Mesenchymal stem cell (in vitro differentiated cells and primary cell): ENCODE data around the gene TMEM178B.
A peak's percentile ranks its signal among the peaks of the same experiment; 100 is the strongest.

Experiments
- DNase-seq: peaks from one replicate; pipeline ENCODE4 v3.0.0-alpha.2; 2013
- H2AFZ ChIP-seq: one replicate; pipeline ENCODE4 v1.6.1; 2013; ENCODE audit warnings: low read depth, mild to moderate bottlenecking, control low read depth, inconsistent platforms, low read length, moderate library complexity
- H2AK5ac ChIP-seq: 2 replicates; pipeline ENCODE4 v1.6.1; 2013; ENCODE audit warnings: low read length, moderate library complexity, mild to moderate bottlenecking, inconsistent platforms; ENCODE audit not compliant: severe bottlenecking
- H2BK120ac ChIP-seq: one replicate; pipeline ENCODE4 v1.6.1; 2013; ENCODE audit warnings: low read depth, mild to moderate bottlenecking, inconsistent platforms, low read length, moderate library complexity
- H2BK12ac ChIP-seq, 2 experiments: one replicate each; pipeline ENCODE4 v1.6.1; 2013; ENCODE audit warnings: inconsistent platforms in 2 of 2, low read length in 2 of 2, mild to moderate bottlenecking in 2 of 2, moderate library complexity in 2 of 2, control low read depth in 1 of 2
- H2BK15ac ChIP-seq: one replicate; pipeline ENCODE4 v1.6.1; 2013; ENCODE audit warnings: mild to moderate bottlenecking, low read depth, inconsistent platforms; ENCODE audit not compliant: poor library complexity, severe bottlenecking
- H2BK5ac ChIP-seq: 2 replicates; pipeline ENCODE4 v1.6.1; 2013; ENCODE audit warnings: low read depth, mild to moderate bottlenecking, low read length, control low read depth, inconsistent platforms; ENCODE audit not compliant: poor library complexity, severe bottlenecking
- H3K14ac ChIP-seq, 2 experiments: one replicate each; pipeline ENCODE4 v1.6.1; 2013; ENCODE audit warnings: inconsistent platforms in 2 of 2, low read length in 2 of 2, control low read depth in 1 of 2, mild to moderate bottlenecking in 1 of 2, moderate library complexity in 1 of 2
- H3K18ac ChIP-seq, 2 experiments: one replicate each; pipeline ENCODE4 v1.6.1; 2013; ENCODE audit warnings: inconsistent platforms in 2 of 2, low read length in 2 of 2, control low read depth in 1 of 2, low read depth in 1 of 2, mild to moderate bottlenecking in 1 of 2
- H3K23ac ChIP-seq, 2 experiments: one replicate each; pipeline ENCODE4 v1.6.1; 2013; ENCODE audit warnings: inconsistent platforms in 2 of 2, low read length in 2 of 2, mild to moderate bottlenecking in 2 of 2, moderate library complexity in 2 of 2, control low read depth in 1 of 2
- H3K27ac ChIP-seq: 2 replicates; pipeline ENCODE4 v1.5.1; 2013; ENCODE audit warnings: mild to moderate bottlenecking, moderate library complexity, low read length, control low read depth, inconsistent platforms; ENCODE audit not compliant: poor library complexity, severe bottlenecking
- H3K27me3 ChIP-seq, 2 experiments: 2 replicates each; pipeline versions ENCODE4 v1.6.1 to v1.7.0; 2013; ENCODE audit warnings: low read length in 2 of 2, mild to moderate bottlenecking in 2 of 2, moderate library complexity in 2 of 2, control low read depth in 1 of 2, inconsistent platforms in 1 of 2; ENCODE audit not compliant: control insufficient read depth in 1 of 2, insufficient read depth in 1 of 2
- H3K36me3 ChIP-seq, 2 experiments: 2 replicates each; pipeline versions ENCODE4 v1.6.1 to v1.7.0; 2013; ENCODE audit warnings: low read length in 2 of 2, control low read depth in 1 of 2, inconsistent platforms in 1 of 2, low read depth in 1 of 2, mild to moderate bottlenecking in 1 of 2; ENCODE audit not compliant: insufficient read depth in 2 of 2, control insufficient read depth in 1 of 2
- H3K4ac ChIP-seq, 2 experiments: one replicate each; pipeline ENCODE4 v1.6.1; 2013; ENCODE audit warnings: inconsistent platforms in 2 of 2, low read length in 2 of 2, mild to moderate bottlenecking in 2 of 2, moderate library complexity in 2 of 2, control low read depth in 1 of 2, low read depth in 1 of 2
- H3K4me1 ChIP-seq: 2 replicates; pipeline ENCODE4 v1.6.1; 2013; ENCODE audit warnings: low read depth, low read length, control low read depth; ENCODE audit not compliant: control insufficient read depth, insufficient read depth
- H3K4me2 ChIP-seq: 2 replicates; pipeline ENCODE4 v1.6.1; 2013; ENCODE audit warnings: low read length, mild to moderate bottlenecking, inconsistent platforms; ENCODE audit not compliant: poor library complexity, severe bottlenecking
- H3K4me3 ChIP-seq, 2 experiments: 2 replicates each; pipeline versions ENCODE4 v1.5.1 to v1.7.0; 2013; ENCODE audit warnings: low read length in 2 of 2, mild to moderate bottlenecking in 2 of 2, control low read depth in 1 of 2, low read depth in 1 of 2; ENCODE audit not compliant: insufficient read depth in 1 of 2
- H3K79me1 ChIP-seq: replicated peaks from 2 replicates; pipeline ENCODE4 v1.6.1; 2013; ENCODE audit warnings: mild to moderate bottlenecking, control low read depth, low read length, inconsistent platforms; ENCODE audit not compliant: poor library complexity, severe bottlenecking
- H3K9ac ChIP-seq: 2 replicates; pipeline ENCODE4 v1.7.0; 2013; ENCODE audit warnings: mild to moderate bottlenecking, low read length, moderate library complexity
- H3K9me3 ChIP-seq: 2 replicates; pipeline ENCODE4 v1.7.0; 2013; ENCODE audit warnings: mild to moderate bottlenecking, low read length; ENCODE audit not compliant: control insufficient read depth
- H4K8ac ChIP-seq: one replicate; pipeline ENCODE4 v1.6.1; 2013; ENCODE audit warnings: inconsistent platforms, mild to moderate bottlenecking, low read length, moderate library complexity
- H4K91ac ChIP-seq: one replicate; pipeline ENCODE4 v1.6.1; 2013; ENCODE audit warnings: mild to moderate bottlenecking, low read length, inconsistent platforms
- WGBS: methylation state at CpG from one replicate; pipeline ENCODE4 v1.1.7; 2013; ENCODE audit warnings: mixed read lengths; 5-methylcytosine and 5-hydroxymethylcytosine counted together

The TMEM178B gene

DNA sequence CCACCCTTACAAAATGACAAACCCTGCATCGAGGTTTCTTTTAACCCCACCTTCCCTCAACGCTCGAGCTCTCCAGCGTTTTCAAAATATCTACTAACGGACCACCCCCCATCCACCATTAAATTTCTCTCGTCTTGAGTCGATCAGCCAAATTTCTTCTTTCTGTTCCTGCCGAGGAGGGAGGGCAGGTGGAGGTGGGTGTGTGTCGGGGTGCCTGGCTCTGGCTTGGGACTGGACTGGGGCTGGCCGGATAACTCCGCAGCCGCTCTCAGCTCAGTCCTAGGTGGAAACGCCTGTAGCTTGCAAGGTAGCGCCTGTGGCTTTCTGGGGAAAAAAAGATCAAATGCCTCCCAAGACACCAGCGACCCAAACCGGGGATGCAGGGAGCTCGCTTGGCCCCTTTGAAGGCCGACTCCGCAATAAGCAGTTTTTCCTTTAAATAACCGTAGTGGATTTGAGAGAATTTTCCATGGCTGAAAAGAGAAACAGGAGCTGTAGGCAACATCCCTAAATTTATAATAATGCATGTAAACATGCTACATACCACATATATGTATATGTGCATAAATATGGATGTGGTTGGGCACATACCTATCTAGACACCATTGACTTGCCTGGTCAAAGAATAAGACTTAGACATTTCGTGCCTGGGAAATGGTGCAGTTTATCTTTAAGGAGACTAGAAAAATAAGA, 1.9 kb upstream of the TMEM178B start:
- Histone ChIP-seq H3K4ac (no peak overlapping the region), H3K9me3 (no peaks in the 10 kb centered on the region), H3K9ac (peak overlapping the region; percentile 67), H3K36me3 (no peaks in the 10 kb centered on the region), H3K79me1 (peaks cover 6% of the 10 kb centered on the region), H4K8ac (no peak overlapping the region), H3K4me2 (peak overlapping the region; percentile 100), H2AK5ac (no peak overlapping the region), H2BK120ac (no peak overlapping the region), H2BK12ac (no peak overlapping the region), H3K4me3 (peak overlapping the region; percentile 59 to 78), H2BK15ac (no peak overlapping the region), H4K91ac (no peak overlapping the region), H3K14ac (no peak overlapping the region), H3K27ac (peak overlapping the region; percentile 8), H2BK5ac (peak overlapping the region; percentile 12), H2AFZ (no peak overlapping the region), H3K23ac (no peak overlapping the region), H3K4me1 (peaks cover 31% of the 10 kb centered on the region), H3K27me3 (peaks cover 17 to 70% of the 10 kb centered on the region in 2 experiments), H3K18ac (no peak overlapping the region)
- DNase-seq, result no peak
- 7% methylated on average over 13 of the region's 21 CpGs for WGBS

DNA sequence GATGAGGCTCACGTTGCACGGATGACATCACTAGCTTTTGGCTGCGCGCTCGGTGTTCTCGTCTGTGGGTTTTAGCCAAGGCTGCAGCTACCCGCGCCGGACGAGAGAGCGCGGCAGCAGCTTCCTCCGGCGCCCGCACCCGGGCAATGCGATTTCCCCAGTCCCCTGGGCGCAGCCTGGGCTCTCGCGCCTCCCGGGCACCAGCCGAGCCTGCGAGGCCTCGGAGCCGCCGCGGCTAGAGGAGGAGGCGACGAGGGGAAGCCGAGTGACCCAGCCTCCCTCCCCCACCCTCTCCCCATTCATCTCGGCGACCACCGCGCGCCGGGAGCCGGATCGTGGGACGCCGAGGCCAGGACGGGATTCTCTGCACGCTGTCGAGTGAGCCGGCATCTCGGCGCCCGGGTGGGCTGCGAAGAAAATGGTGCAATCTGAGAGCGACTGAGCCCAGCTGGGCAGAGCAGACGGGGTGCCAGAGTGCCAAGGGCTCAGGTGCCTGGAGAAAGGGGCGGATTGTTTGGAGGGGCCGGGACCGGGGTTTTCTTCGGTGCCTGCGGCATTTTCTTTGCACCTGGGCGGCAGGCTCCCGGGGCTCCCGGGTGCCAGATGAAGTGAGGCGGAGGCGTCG, 1.2 kb upstream of the TMEM178B start:
- Histone ChIP-seq H3K27ac (peak overlapping the region; percentile 23), H2BK5ac (no peak overlapping the region), H2AFZ (no peak overlapping the region), H3K4me2 (peak overlapping the region; percentile 100), H4K91ac (no peak overlapping the region), H3K18ac (no peak overlapping the region), H3K4me3 (peak overlapping the region; percentile 76 to 78), H3K14ac (no peak overlapping the region), H3K27me3 (peaks cover 17 to 74% of the 10 kb centered on the region in 2 experiments), H3K4ac (no peak overlapping the region), H2BK15ac (no peak overlapping the region), H3K9ac (peak overlapping the region; percentile 67), H3K23ac (no peak overlapping the region), H2BK12ac (no peak overlapping the region), H4K8ac (no peak overlapping the region), H2AK5ac (no peak overlapping the region), H3K79me1 (peaks cover 6% of the 10 kb centered on the region), H3K9me3 (no peaks in the 10 kb centered on the region), H3K4me1 (peaks cover 31% of the 10 kb centered on the region), H2BK120ac (no peak overlapping the region), H3K36me3 (no peaks in the 10 kb centered on the region)
- under 1% methylated on average over 61 of the region's 61 CpGs for WGBS
- peak; percentile 40 for DNase-seq

DNA sequence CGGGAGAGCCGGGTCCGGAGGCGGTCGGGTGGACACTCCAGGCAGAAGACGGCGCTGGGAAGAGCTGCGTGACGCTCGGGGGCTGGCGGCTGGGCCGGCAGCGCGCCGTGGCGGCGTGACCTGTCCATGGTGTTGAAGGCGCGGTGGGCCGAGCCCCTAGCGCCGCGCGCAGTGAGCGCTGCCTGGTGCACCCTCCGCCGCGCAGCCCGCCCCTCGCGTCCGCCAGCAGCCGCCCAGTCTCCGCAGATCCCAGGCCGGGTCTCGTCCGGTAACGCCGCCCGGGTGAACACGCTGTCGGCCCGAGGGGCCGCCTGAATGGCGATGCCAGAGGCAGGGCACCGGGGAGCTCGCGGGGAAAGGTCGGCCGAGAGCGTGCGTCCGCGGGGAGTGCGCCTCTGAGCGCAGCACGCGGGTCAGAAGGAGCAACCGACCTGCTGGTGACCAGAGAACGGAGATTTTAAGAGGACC, 657 bp upstream of the TMEM178B start:
- no peak overlapping the region for H2AK5ac ChIP-seq
- H2BK120ac ChIP-seq, result no peak overlapping the region
- H3K23ac ChIP-seq, result peak overlapping the region in 1 of 2 experiments; percentile 59
- H3K79me1 ChIP-seq, result peaks cover 6% of the 10 kb centered on the region
- DNase-seq, result peak; percentile 50
- no peaks in the 10 kb centered on the region for H3K9me3 ChIP-seq
- H4K8ac ChIP-seq, result no peak overlapping the region
- H2AFZ ChIP-seq, result peak overlapping the region; percentile 68
- peaks cover 17 to 74% of the 10 kb centered on the region in 2 experiments for H3K27me3 ChIP-seq
- H3K4ac ChIP-seq, result no peak overlapping the region
- no peak overlapping the region for H3K27ac ChIP-seq
- no peak overlapping the region for H3K14ac ChIP-seq
- H3K4me1 ChIP-seq, result peaks cover 31% of the 10 kb centered on the region
- peak overlapping the region; percentile 76 to 78 for H3K4me3 ChIP-seq
- H2BK12ac ChIP-seq, result no peak overlapping the region
- H3K9ac ChIP-seq, result no peak overlapping the region
- H4K91ac ChIP-seq, result no peak overlapping the region
- H2BK15ac ChIP-seq, result no peak overlapping the region
- no peaks in the 10 kb centered on the region for H3K36me3 ChIP-seq
- WGBS, result under 1% methylated on average over 49 of the region's 60 CpGs
- no peak overlapping the region for H2BK5ac ChIP-seq
- H3K4me2 ChIP-seq, result peak overlapping the region; percentile 100
- H3K18ac ChIP-seq, result no peak overlapping the region

DNA sequence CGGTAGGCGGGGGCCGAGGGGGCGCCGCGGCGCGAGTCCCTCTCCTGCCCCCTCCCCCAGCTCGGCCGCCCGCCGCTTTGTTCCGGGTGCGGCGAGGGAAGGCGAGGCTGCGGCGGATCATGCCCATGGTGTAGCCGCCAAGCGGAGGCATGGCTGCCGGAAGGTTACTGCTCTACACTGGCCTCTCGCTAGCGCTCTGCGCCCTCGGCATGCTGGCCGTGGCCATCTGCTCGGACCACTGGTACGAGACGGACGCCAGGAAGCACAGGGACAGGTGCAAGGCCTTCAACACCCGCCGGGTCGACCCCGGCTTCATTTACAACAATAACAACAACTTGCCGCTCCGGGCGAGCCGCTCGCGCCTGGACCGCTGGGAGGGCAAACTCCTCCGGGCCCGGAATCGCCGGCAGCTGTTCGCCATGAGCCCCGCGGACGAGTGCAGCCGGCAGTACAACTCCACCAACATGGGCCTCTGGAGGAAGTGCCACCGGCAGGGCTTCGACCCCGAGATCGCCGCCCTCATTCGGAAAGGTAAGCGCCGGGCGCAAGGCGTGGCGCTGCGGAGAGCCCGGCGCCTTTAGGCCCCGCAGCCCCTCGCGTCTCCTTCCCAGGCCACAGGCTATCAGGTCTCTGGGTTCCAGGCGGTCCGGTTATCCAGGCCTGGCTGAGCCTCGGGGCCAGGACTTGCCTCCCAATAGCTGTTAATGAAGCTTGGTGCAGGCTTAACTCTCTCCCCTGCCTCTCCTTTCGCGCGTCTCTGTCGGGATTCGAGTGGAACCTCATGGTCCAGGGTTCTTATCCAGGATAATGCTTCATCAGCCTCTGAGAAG, 513 bp downstream of the TMEM178B start:
- Histone ChIP-seq H3K23ac (peak overlapping the region in 1 of 2 experiments; percentile 64), H3K4me2 (peak overlapping the region; percentile 100), H2BK120ac (no peak overlapping the region), H3K4me1 (peaks cover 31% of the 10 kb centered on the region), H3K27me3 (peaks cover 17 to 73% of the 10 kb centered on the region in 2 experiments), H3K14ac (no peak overlapping the region), H3K79me1 (peaks cover 6% of the 10 kb centered on the region), H2BK15ac (no peak overlapping the region), H4K91ac (peak overlapping the region; percentile 50), H3K18ac (no peak overlapping the region), H2AFZ (no peak overlapping the region), H3K4ac (no peak overlapping the region), H3K36me3 (no peaks in the 10 kb centered on the region), H2BK5ac (no peak overlapping the region), H3K9ac (no peak overlapping the region), H4K8ac (no peak overlapping the region), H3K4me3 (peak overlapping the region; percentile 67 to 76), H3K27ac (no peak overlapping the region), H3K9me3 (no peaks in the 10 kb centered on the region), H2AK5ac (no peak overlapping the region), H2BK12ac (no peak overlapping the region)
- DNase-seq, result peak; percentile 16
- 1% methylated on average over 73 of the region's 75 CpGs for WGBS
